ENCODE measurements around the gene TEAD3.

GRCh38 chr6:35505999-35506412 is 9.1 kb upstream of the TEAD3 start:
- no peak for TF ChIP-seq REST (IDR thresholded peaks at IDR 0.05)
- TF ChIP-seq YY1 (IDR thresholded peaks at IDR 0.05), result no peak
- TF ChIP-seq CTCF (IDR thresholded peaks at IDR 0.05; ENCODE audit: low read depth, low read length, missing input control), result no peak
- no peak for TF ChIP-seq JUND (IDR thresholded peaks at IDR 0.05)
- TF ChIP-seq ZBTB33 (IDR thresholded peaks at IDR 0.05), result no peak
- TF ChIP-seq SP1 (IDR thresholded peaks at IDR 0.05), result no peak

Measured in liver (tissue), 3 donors.